ENCODE data around the gene OR6S1.

- no peak for TF ChIP-seq CTCF (IDR thresholded peaks at IDR 0.05; ENCODE audit: low read depth, low read length)
- peak; percentile 67 for TF ChIP-seq MAX (IDR thresholded peaks at IDR 0.05; ENCODE audit: low read depth, low read length)
- TF ChIP-seq MYC (IDR thresholded peaks at IDR 0.05; ENCODE audit: low read depth, low read length) = 0 out of 2 replicates have a peak, but pooled peaks have one; percentile 59
Observed at GRCh38 chr14:20624495-20625070, 16.9 kb downstream of the OR6S1 start.

All from NB4 (cell line).